ENCODE measurements around the gene PHACTR4.
"Not testable (repeated sequence)": the region's sequence is repeated elsewhere in the genome, so short reads cannot be mapped to it uniquely, and the experiment has no call there.

PHACTR4 gene

DNA sequence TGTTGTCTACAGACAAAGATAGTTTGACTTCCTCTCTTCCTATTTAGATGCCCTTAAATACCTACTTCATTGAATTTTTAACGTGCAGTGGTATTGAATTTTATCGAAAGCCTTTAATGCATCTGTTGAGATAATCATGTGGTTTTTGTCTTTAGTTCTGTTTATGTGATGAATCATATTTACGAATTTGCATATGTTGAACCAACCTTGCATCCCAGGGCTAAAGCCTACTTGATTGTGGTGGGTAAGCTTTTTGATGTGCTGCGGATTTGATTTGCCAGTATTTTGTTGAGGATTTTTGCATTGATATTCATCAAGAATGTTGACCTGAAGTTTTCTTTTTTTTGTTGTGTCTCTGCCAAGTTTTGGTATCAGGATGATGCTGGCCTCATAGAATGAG, 14.2 kb downstream of the PHACTR4 start:
- not testable (repeated sequence) for H3K4me2 ChIP-seq (ENCODE audit: low read length, poor library complexity, severe bottlenecking); H3K18ac ChIP-seq (ENCODE audit: low read depth in 1 of 2, low read length in 2 of 2); H3K4me3 ChIP-seq (ENCODE audit: insufficient read depth in 1 of 2, low read depth in 1 of 2, low read length in 2 of 2); H2BK5ac ChIP-seq (ENCODE audit: low read depth, low read length, poor library complexity, severe bottlenecking); DNase-seq; H3K9me3 ChIP-seq (ENCODE audit: control insufficient read depth, low read length); H3K23ac ChIP-seq (ENCODE audit: low read length in 2 of 2); H2AK5ac ChIP-seq (ENCODE audit: low read length, severe bottlenecking); H3K79me1 ChIP-seq (replicated peaks; ENCODE audit: low read length, poor library complexity, severe bottlenecking); H3K36me3 ChIP-seq (ENCODE audit: control insufficient read depth in 1 of 2, insufficient read depth in 2 of 2, low read depth in 1 of 2, low read length in 2 of 2); H3K4me1 ChIP-seq (ENCODE audit: control insufficient read depth, insufficient read depth, low read depth, low read length); H3K4ac ChIP-seq (ENCODE audit: low read depth in 1 of 2, low read length in 2 of 2); H3K14ac ChIP-seq (ENCODE audit: low read length in 2 of 2); H3K27ac ChIP-seq (ENCODE audit: low read length, poor library complexity, severe bottlenecking); H2BK15ac ChIP-seq (ENCODE audit: low read depth, poor library complexity, severe bottlenecking); H2AFZ ChIP-seq (ENCODE audit: low read depth, low read length); H2BK12ac ChIP-seq (ENCODE audit: low read length in 2 of 2); H3K9ac ChIP-seq (ENCODE audit: low read length); H2BK120ac ChIP-seq (ENCODE audit: low read depth, low read length); H4K8ac ChIP-seq (ENCODE audit: low read length); H4K91ac ChIP-seq (ENCODE audit: low read length); H3K27me3 ChIP-seq (ENCODE audit: control insufficient read depth in 1 of 2, insufficient read depth in 1 of 2, low read length in 2 of 2)
- WGBS = 94% methylated on average over 4 of the region's 4 CpGs

DNA sequence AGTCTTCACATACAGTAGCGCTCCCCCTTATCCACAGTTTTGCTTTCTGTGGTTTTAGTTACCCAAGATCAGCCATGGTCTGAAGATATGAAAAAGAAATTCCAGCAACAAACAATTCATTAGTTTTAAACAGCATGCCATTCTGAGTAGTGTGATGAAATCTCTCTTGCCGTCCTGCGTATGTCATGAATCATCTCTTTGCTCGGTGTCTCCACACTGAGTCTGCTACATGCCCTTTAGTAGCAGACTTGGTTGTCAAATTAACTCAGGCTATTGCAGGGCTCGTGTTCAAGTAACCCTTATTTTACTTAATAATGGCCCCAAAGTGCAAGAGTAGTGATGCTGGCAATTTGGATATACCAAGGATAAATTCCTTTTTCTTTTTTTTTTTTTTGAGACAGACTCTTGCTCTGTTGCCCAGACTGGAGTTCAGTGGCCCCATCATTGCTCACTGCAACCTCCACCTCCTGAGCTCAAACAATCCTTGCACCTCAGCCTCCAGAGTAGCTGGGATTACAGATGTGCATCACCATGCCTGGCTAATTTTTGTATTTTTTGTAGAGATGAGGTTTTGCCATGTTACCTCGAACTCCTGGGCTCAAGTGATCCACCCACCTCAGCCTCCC, 22.6 kb downstream of the PHACTR4 start:
- no peak overlapping the region for H3K18ac ChIP-seq (ENCODE audit: low read depth in 1 of 2, low read length in 2 of 2)
- 7% methylated on average over 4 of the region's 6 CpGs for WGBS
- H3K27me3 ChIP-seq (ENCODE audit: control insufficient read depth in 1 of 2, insufficient read depth in 1 of 2, low read length in 2 of 2) = no peaks in the 10 kb centered on the region
- DNase-seq = peak; percentile 92
- H2AFZ ChIP-seq (ENCODE audit: low read depth, low read length) = no peak overlapping the region
- no peak overlapping the region for H3K4me2 ChIP-seq (ENCODE audit: low read length, poor library complexity, severe bottlenecking)
- H2BK12ac ChIP-seq (ENCODE audit: low read length in 2 of 2) = no peak overlapping the region
- no peak overlapping the region for H3K14ac ChIP-seq (ENCODE audit: low read length in 2 of 2)
- H3K36me3 ChIP-seq (ENCODE audit: control insufficient read depth in 1 of 2, insufficient read depth in 2 of 2, low read depth in 1 of 2, low read length in 2 of 2) = peaks cover 0 to 5% of the 10 kb centered on the region in 2 experiments
- H2BK15ac ChIP-seq (ENCODE audit: low read depth, poor library complexity, severe bottlenecking) = no peak overlapping the region
- H2AK5ac ChIP-seq (ENCODE audit: low read length, severe bottlenecking) = no peak overlapping the region
- H3K4ac ChIP-seq (ENCODE audit: low read depth in 1 of 2, low read length in 2 of 2) = no peak overlapping the region
- peak overlapping the region; percentile 55 for H3K27ac ChIP-seq (ENCODE audit: low read length, poor library complexity, severe bottlenecking)
- H3K9me3 ChIP-seq (ENCODE audit: control insufficient read depth, low read length) = no peaks in the 10 kb centered on the region
- peaks cover 6% of the 10 kb centered on the region for H3K4me1 ChIP-seq (ENCODE audit: control insufficient read depth, insufficient read depth, low read depth, low read length)
- peak overlapping the region; percentile 66 for H3K9ac ChIP-seq (ENCODE audit: low read length)
- H3K79me1 ChIP-seq (replicated peaks; ENCODE audit: low read length, poor library complexity, severe bottlenecking) = no peaks in the 10 kb centered on the region
- H4K8ac ChIP-seq (ENCODE audit: low read length) = no peak overlapping the region
- H3K23ac ChIP-seq (ENCODE audit: low read length in 2 of 2) = no peak overlapping the region
- H2BK5ac ChIP-seq (ENCODE audit: low read depth, low read length, poor library complexity, severe bottlenecking) = no peak overlapping the region
- H2BK120ac ChIP-seq (ENCODE audit: low read depth, low read length) = no peak overlapping the region
- H3K4me3 ChIP-seq (ENCODE audit: insufficient read depth in 1 of 2, low read depth in 1 of 2, low read length in 2 of 2) = no peak overlapping the region
- no peak overlapping the region for H4K91ac ChIP-seq (ENCODE audit: low read length)

DNA sequence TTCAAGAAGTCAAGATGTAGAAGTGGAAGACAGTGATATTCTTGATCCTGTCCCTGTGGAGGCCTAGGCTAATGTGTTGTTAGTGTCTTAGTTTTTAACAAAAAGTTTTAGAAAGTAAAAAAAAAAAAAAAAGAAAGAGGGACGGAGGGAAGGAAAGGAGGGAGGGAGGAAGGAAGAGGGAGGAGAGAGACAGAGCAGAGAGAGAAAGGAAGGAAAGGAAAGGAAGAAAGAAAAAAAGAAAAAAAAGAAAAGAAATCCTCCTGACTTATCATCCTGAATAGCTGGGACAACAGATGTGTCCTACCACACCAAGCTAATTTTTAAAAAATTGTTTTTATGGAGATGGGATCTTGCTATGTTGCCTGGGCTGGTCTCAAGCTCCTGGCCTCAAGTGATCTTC, 24.6 kb downstream of the PHACTR4 start:
- Histone ChIP-seq H2AFZ (ENCODE audit: low read depth, low read length) (no peak overlapping the region), H3K4me1 (ENCODE audit: control insufficient read depth, insufficient read depth, low read depth, low read length) (peaks cover 6% of the 10 kb centered on the region), H3K9ac (ENCODE audit: low read length) (no peak overlapping the region), H3K27ac (ENCODE audit: low read length, poor library complexity, severe bottlenecking) (no peak overlapping the region), H2BK120ac (ENCODE audit: low read depth, low read length) (no peak overlapping the region), H3K18ac (ENCODE audit: low read depth in 1 of 2, low read length in 2 of 2) (no peak overlapping the region), H3K79me1 (replicated peaks; ENCODE audit: low read length, poor library complexity, severe bottlenecking) (no peaks in the 10 kb centered on the region), H3K27me3 (ENCODE audit: control insufficient read depth in 1 of 2, insufficient read depth in 1 of 2, low read length in 2 of 2) (no peaks in the 10 kb centered on the region), H3K14ac (ENCODE audit: low read length in 2 of 2) (no peak overlapping the region), H3K4me3 (ENCODE audit: insufficient read depth in 1 of 2, low read depth in 1 of 2, low read length in 2 of 2) (no peak overlapping the region), H3K4me2 (ENCODE audit: low read length, poor library complexity, severe bottlenecking) (no peak overlapping the region), H4K91ac (ENCODE audit: low read length) (no peak overlapping the region), H2BK5ac (ENCODE audit: low read depth, low read length, poor library complexity, severe bottlenecking) (no peak overlapping the region), H2BK12ac (ENCODE audit: low read length in 2 of 2) (no peak overlapping the region), H2BK15ac (ENCODE audit: low read depth, poor library complexity, severe bottlenecking) (no peak overlapping the region), H3K9me3 (ENCODE audit: control insufficient read depth, low read length) (no peaks in the 10 kb centered on the region), H3K4ac (ENCODE audit: low read depth in 1 of 2, low read length in 2 of 2) (no peak overlapping the region), H3K23ac (ENCODE audit: low read length in 2 of 2) (no peak overlapping the region), H2AK5ac (ENCODE audit: low read length, severe bottlenecking) (peak overlapping the region; percentile 91), H3K36me3 (ENCODE audit: control insufficient read depth in 1 of 2, insufficient read depth in 2 of 2, low read depth in 1 of 2, low read length in 2 of 2) (peaks cover 0 to 12% of the 10 kb centered on the region in 2 experiments), H4K8ac (ENCODE audit: low read length) (no peak overlapping the region)
- WGBS = 100% methylated on average over 1 of the region's 1 CpG
- DNase-seq = no peak

DNA sequence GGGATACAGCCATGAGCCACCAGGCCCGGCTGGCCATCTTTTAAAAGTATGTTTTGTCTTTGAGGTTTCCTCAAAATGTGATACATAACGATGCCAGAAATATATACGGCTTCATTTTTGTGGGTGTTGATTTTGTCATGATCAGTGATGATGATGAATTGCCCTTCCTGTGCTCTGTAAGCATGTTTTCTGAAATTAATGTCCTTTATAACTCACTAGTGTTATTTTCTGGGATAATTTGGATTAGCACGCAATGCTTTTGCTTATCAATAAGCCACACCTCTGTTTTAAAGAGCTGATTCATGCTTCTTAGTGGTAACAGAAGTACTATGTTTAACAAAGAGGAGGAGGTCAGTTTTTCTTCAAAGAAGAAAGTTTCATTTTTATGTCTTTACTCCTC, 25.6 kb downstream of the PHACTR4 start:
- H3K18ac ChIP-seq (ENCODE audit: low read depth in 1 of 2, low read length in 2 of 2) = no peak overlapping the region
- no peak overlapping the region for H2AK5ac ChIP-seq (ENCODE audit: low read length, severe bottlenecking)
- H3K4me2 ChIP-seq (ENCODE audit: low read length, poor library complexity, severe bottlenecking) = no peak overlapping the region
- no peak overlapping the region for H4K8ac ChIP-seq (ENCODE audit: low read length)
- no peak overlapping the region for H3K4me3 ChIP-seq (ENCODE audit: insufficient read depth in 1 of 2, low read depth in 1 of 2, low read length in 2 of 2)
- no peak overlapping the region for H2BK5ac ChIP-seq (ENCODE audit: low read depth, low read length, poor library complexity, severe bottlenecking)
- no peak overlapping the region for H2BK120ac ChIP-seq (ENCODE audit: low read depth, low read length)
- H3K36me3 ChIP-seq (ENCODE audit: control insufficient read depth in 1 of 2, insufficient read depth in 2 of 2, low read depth in 1 of 2, low read length in 2 of 2) = peaks cover 0 to 10% of the 10 kb centered on the region in 2 experiments
- no peaks in the 10 kb centered on the region for H3K79me1 ChIP-seq (replicated peaks; ENCODE audit: low read length, poor library complexity, severe bottlenecking)
- no peak overlapping the region for H3K4ac ChIP-seq (ENCODE audit: low read depth in 1 of 2, low read length in 2 of 2)
- no peak overlapping the region for H3K23ac ChIP-seq (ENCODE audit: low read length in 2 of 2)
- peak; percentile 41 for DNase-seq
- WGBS = 80% methylated on average over 3 of the region's 4 CpGs
- H3K4me1 ChIP-seq (ENCODE audit: control insufficient read depth, insufficient read depth, low read depth, low read length) = peaks cover 8% of the 10 kb centered on the region
- no peak overlapping the region for H2BK12ac ChIP-seq (ENCODE audit: low read length in 2 of 2)
- H4K91ac ChIP-seq (ENCODE audit: low read length) = no peak overlapping the region
- peak overlapping the region; percentile 80 for H3K27ac ChIP-seq (ENCODE audit: low read length, poor library complexity, severe bottlenecking)
- no peaks in the 10 kb centered on the region for H3K27me3 ChIP-seq (ENCODE audit: control insufficient read depth in 1 of 2, insufficient read depth in 1 of 2, low read length in 2 of 2)
- no peak overlapping the region for H2AFZ ChIP-seq (ENCODE audit: low read depth, low read length)
- H2BK15ac ChIP-seq (ENCODE audit: low read depth, poor library complexity, severe bottlenecking) = no peak overlapping the region
- H3K9ac ChIP-seq (ENCODE audit: low read length) = peak overlapping the region; percentile 3
- H3K9me3 ChIP-seq (ENCODE audit: control insufficient read depth, low read length) = no peaks in the 10 kb centered on the region
- no peak overlapping the region for H3K14ac ChIP-seq (ENCODE audit: low read length in 2 of 2)

All from mesenchymal stem cell (in vitro differentiated cells and primary cell).